Testis (tissue), 5 donors: ENCODE results near the gene NCEH1. TPM values are rescaled to one million over a fixed set of nuclear protein-coding genes. Genes with fewer than 3 reads are reported as not detected.
"Not testable (repeated sequence)": the region's sequence is repeated elsewhere in the genome, so short reads cannot be mapped to it uniquely, and the experiment has no call there.

Experiments used
- DNase-seq: peaks from one replicate; pipeline ENCODE4 v3.0.0-alpha.2; 2019
- H3K27ac ChIP-seq, 2 donors: fragments of 200-600 bp; sonication (generic); one replicate each; pipeline ENCODE4 v1.5.1; 2019
- H3K27me3 ChIP-seq: fragments of 200-600 bp; sonication (generic); one replicate; pipeline ENCODE4 v1.5.1; 2019
- H3K36me3 ChIP-seq: fragments of 200-600 bp; sonication (generic); one replicate; pipeline ENCODE4 v1.5.1; 2017; ENCODE audit warnings: low read depth; ENCODE audit errors: missing control alignments
- H3K4me1 ChIP-seq: fragments of 200-600 bp; sonication (generic); one replicate; pipeline ENCODE4 v1.5.1; 2019
- H3K4me3 ChIP-seq, 2 donors: fragments of 200-600 bp; sonication (generic); one replicate each; pipeline ENCODE4 v1.5.1; 2017 to 2019
- H3K9me3 ChIP-seq: fragments of 200-600 bp; sonication (generic); one replicate; pipeline ENCODE4 v1.5.1; 2017
- POLR2A ChIP-seq: fragments of 450-650 bp; IDR thresholded peaks from one replicate; pipeline ENCODE4 v1.6.1; 2017; ENCODE audit warnings: antibody characterized with exemption, mild to moderate bottlenecking, moderate library complexity
- WGBS, 2 donors: methylation state at CpG; one replicate each; pipeline ENCODE4 v1.1.5; 2018; 5-methylcytosine and 5-hydroxymethylcytosine counted together
- intact Hi-C: fragments of 100-400 bp; cut with DNase I; formaldehyde crosslinking; loops from one replicate; pipeline ENCODE4 v1.15.1; 2023; ENCODE audit warnings: low total_unique reads
- long read RNA-seq, 2 donors: transcript quantifications; one replicate each; lab custom pipeline, GENCODE V29; 2026
- polyA plus RNA-seq: library from polyadenylated mRNA; stranded (reverse); fragments of 350-450 nt; fragmentation: Illumina TruSeq; extraction: RNeasy Lipid Tissue Mini Kit (QIAGEN cat#74804); gene quantifications from one replicate; pipeline ENCODE4 v1.2.3, GENCODE V29; 2014; ENCODE audit warnings: low read depth, low replicate concordance; ENCODE audit not compliant: insufficient read depth
- total RNA-seq, 2 donors: library from RNA; depleted of rRNA; stranded (reverse); fragments of >200 nt; gene quantifications; one replicate each; pipeline ENCODE4 v1.2.3, GENCODE V29; 2016
- TF ChIP-seq, protein P1 (sequence below), 3 experiments: fragments of 450-650 bp in 2 of 3; fragments of 200-600 bp in 1 of 3; sonication (generic) in 1 of 3; IDR thresholded peaks; one replicate each; pipeline ENCODE4 v1.5.1; 2016 to 2019; ENCODE audit warnings: antibody characterized with exemption in 3 of 3, mild to moderate bottlenecking in 2 of 3, moderate library complexity in 1 of 3

Gene NCEH1, protein sequence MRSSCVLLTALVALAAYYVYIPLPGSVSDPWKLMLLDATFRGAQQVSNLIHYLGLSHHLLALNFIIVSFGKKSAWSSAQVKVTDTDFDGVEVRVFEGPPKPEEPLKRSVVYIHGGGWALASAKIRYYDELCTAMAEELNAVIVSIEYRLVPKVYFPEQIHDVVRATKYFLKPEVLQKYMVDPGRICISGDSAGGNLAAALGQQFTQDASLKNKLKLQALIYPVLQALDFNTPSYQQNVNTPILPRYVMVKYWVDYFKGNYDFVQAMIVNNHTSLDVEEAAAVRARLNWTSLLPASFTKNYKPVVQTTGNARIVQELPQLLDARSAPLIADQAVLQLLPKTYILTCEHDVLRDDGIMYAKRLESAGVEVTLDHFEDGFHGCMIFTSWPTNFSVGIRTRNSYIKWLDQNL
- total RNA-seq, result 1 to 10 TPM; 3.2 to 3.3 TPM
- 3.8 TPM for polyA plus RNA-seq
- long read RNA-seq, donor 1, full-length matches to known transcripts, result 1 of 1 reads
- long read RNA-seq, donor 1, partial matches to known transcripts, result 0 of 1 reads
- long read RNA-seq, donor 1, other reads (novel, unspliced or antisense), result 0 of 1 reads
- long read RNA-seq, donor 2, result 0 reads

DNA sequence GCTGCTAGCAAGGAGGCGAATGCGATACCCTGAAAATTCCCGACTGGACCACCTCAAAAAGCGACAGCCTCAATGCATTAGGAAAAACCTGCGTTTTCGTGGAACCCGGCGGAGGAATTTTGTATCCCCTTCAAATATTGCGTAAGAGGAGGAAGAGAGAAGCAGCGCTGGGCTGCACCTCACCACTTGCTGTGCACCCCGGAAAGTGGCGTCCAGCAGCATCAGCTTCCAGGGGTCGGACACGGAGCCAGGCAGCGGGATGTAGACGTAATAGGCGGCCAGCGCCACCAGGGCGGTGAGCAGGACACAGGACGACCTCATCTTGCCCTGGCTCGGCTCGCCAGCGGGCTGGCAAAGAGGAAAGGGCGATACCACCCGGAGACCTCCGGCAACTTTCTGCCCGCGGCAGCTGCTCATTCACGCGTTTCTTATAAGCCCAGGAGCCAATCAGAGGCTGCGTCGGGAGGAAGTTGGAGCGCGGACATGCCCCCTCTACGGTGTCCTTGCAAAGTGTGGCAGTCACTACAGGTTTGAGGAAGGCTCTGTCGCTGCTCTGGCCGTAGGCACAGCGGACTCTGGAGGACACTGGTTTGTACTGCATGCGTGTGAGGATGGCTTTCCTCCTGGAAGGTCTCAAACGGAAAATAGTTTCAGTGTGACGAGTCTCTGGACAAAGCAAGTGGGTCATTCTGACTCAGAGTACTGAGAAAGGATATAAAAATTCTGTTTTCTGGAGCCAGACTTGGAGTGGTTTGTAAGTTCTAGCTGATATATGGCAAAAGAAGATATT is at the start of gene NCEH1:
NCEH1 (minus strand) TSS at position 404 of the 790 bp plus-strand sequence; CDS start at position 321, 83 bp downstream.
- Histone ChIP-seq H3K4me1 (peaks cover 8% of the 10 kb centered on the region), H3K27ac (peak within 1 kb of the TSS; percentile 83 to 86), H3K4me3 (peak within 1 kb of the TSS; percentile 75 to 87), H3K36me3 (no peaks in the 10 kb centered on the region), H3K27me3 (no peaks in the 10 kb centered on the region), H3K9me3 (no peaks in the 10 kb centered on the region)
- intact Hi-C loops, result no loop called here
- no peak for TF ChIP-seq POLR2A
- TF ChIP-seq, protein P1, sequence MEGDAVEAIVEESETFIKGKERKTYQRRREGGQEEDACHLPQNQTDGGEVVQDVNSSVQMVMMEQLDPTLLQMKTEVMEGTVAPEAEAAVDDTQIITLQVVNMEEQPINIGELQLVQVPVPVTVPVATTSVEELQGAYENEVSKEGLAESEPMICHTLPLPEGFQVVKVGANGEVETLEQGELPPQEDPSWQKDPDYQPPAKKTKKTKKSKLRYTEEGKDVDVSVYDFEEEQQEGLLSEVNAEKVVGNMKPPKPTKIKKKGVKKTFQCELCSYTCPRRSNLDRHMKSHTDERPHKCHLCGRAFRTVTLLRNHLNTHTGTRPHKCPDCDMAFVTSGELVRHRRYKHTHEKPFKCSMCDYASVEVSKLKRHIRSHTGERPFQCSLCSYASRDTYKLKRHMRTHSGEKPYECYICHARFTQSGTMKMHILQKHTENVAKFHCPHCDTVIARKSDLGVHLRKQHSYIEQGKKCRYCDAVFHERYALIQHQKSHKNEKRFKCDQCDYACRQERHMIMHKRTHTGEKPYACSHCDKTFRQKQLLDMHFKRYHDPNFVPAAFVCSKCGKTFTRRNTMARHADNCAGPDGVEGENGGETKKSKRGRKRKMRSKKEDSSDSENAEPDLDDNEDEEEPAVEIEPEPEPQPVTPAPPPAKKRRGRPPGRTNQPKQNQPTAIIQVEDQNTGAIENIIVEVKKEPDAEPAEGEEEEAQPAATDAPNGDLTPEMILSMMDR (IDR thresholded peaks at IDR 0.05), result peak; percentile 60 to 68 (median 65)
- 0 to 1% methylated on average over 14 to 41 of the region's 41 CpGs for WGBS, 2 donors
- peak; percentile 94 for DNase-seq

DNA sequence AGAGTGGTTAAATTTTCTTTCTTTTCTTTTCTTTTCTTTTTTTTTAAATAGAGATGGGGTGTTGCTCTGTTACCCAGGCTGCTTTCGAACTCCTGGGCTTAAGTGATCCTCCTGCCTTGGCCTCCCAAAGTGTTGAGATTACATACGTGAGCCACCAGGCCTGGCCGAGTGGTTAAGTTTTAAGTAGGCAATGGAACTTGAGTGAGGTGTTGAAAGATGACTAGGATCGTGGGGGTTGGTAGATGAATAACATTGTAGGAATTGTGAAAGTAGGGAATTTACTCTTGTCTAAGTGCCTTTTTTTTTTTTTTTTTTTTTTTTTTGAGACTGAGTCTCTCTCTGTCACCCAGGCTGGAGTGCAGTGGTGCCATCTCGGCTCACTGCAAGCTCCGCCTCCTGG is 49.5 kb upstream of the NCEH1 start:
- DNase-seq, intact Hi-C loops, H3K9me3 ChIP-seq, H3K4me3 ChIP-seq, H3K27ac ChIP-seq, H3K4me1 ChIP-seq, H3K27me3 ChIP-seq, H3K36me3 ChIP-seq: not testable (repeated sequence)
- WGBS, 2 donors, result 95% methylated on average over 6 of the region's 6 CpGs

DNA sequence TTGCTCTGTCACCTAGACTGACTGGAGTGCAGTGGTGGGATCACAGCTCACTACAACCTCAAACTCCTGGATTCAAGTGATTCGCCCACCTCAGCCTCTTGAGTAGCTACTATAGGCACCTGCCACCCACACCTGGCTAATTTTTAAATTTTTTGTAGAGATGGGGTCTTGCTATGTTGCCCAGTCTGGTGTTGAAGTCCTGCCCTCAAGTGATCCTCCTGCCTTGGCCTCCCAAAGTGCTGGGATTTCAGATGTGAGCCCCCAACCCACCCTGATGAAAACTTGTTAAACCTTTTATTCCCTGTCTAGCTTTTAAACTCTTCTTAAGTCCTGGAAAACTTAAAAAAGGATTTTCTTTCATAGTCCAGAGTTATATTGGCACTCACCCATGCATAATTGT is 42.3 kb upstream of the NCEH1 start:
- no peak overlapping the region for H3K27ac ChIP-seq
- TF ChIP-seq, protein P1 (IDR thresholded peaks at IDR 0.05), result no peak
- no peak for TF ChIP-seq POLR2A
- 94 to 96% methylated on average over 1 of the region's 1 CpG for WGBS, 2 donors
- no peak overlapping the region for H3K4me3 ChIP-seq
- H3K4me1 ChIP-seq, result no peaks in the 10 kb centered on the region
- H3K27me3 ChIP-seq, result no peaks in the 10 kb centered on the region
- DNase-seq, result no peak
- H3K36me3 ChIP-seq, result no peaks in the 10 kb centered on the region
- intact Hi-C loops, result no loop called here
- H3K9me3 ChIP-seq, result no peaks in the 10 kb centered on the region

DNA sequence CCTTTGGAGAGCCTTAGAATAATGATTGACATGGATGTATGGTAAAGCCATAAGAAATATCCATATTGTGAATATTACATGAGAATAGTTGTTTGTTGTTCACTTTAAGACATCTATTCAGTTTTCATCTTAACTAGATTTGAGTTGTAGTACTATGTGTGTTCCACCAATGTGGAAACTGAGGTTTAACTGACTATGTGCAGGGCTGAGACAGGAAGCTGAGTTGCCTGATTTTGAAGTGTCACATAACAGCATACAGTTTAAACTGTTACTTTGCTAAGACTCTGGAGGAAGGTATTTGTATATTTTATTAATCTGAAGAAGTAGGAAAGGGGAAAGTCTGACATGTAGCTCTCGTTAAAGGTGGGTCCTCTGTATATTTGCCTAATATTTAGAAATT is 41.8 kb upstream of the NCEH1 start:
- Histone ChIP-seq H3K9me3 (no peaks in the 10 kb centered on the region), H3K27me3 (no peaks in the 10 kb centered on the region), H3K4me1 (no peaks in the 10 kb centered on the region), H3K36me3 (no peaks in the 10 kb centered on the region), H3K4me3 (no peak overlapping the region), H3K27ac (no peak overlapping the region)
- intact Hi-C loops, result no loop called here
- 90 to 100% methylated on average over 1 of the region's 1 CpG for WGBS, 2 donors
- DNase-seq, result no peak
- TF ChIP-seq POLR2A, result no peak
- TF ChIP-seq, protein P1 (IDR thresholded peaks at IDR 0.05), result no peak

DNA sequence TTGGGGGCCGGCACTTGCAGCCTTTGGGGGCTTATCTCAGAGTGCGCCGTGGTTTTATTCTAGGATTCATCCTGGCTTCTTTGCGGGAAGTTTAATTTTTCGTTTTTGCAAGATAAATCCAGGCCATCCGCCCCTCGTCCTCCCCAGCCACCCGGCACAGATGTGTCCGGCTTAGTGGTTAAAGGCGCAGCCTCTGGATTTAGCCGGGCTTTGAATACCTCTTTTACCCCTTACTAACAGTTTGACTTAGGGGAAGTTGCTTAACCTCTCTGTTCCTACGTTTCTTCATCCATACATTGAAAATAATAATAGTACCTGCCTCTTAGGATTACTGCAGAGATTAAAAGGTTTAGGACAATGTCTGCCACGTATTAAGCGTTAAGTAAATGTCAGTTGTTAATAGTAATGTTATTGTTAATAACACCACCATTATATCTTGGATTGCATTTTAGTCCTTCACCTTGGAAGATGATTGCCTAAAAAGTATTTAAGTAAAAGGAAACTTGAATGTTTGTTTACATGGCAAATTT is 40.4 kb upstream of the NCEH1 start:
- Histone ChIP-seq H3K4me3 (peak overlapping the region; percentile 70 to 86), H3K4me1 (no peaks in the 10 kb centered on the region), H3K36me3 (no peaks in the 10 kb centered on the region), H3K27me3 (no peaks in the 10 kb centered on the region), H3K27ac (peak overlapping the region; percentile 53 to 79), H3K9me3 (no peaks in the 10 kb centered on the region)
- 0 to 1% methylated on average over 14 of the region's 14 CpGs for WGBS, 2 donors
- DNase-seq, result peak; percentile 22
- no peak for TF ChIP-seq POLR2A
- TF ChIP-seq, protein P1 (IDR thresholded peaks at IDR 0.05), result no peak
- intact Hi-C loops, result no loop called here
